ENCODE results near the gene GMPPA. TPM values are rescaled to one million over a fixed set of nuclear protein-coding genes. Genes with fewer than 3 reads are reported as not detected.
A peak's percentile ranks its signal among the peaks of the same experiment; 100 is the strongest.

GMPPA gene
- total and polyA plus RNA-seq, 2 donors (not counting 1 experiment from before 2014, with no cell fraction given): 38.3 to 59.7 TPM

DNA sequence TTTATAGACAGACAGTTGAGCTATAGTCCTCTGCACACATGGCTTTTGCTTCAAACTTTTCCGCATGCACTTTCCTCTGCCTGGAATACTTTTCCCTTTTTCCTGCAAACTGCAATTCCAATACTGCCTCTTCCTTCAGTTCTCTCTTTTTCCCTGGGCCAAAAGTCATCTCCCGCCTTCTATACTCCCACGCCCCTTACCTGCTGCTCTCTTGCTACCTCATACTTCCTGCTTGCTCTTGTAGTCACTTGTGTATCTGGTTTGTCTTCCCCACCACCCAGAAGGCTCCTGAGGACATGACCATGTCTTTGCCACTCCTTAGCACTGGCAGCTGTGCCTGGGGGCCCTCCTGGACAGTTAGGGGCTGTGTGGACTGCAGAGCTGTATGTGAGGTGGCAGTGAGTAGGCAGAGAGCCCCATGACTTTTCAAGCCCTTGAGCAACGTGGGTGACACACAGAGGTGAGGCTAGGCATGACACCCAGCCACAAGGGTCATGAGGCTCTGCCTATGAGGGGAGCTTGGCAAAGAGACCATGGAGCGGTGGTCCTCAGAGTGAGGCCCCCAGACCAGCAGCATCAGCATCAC, 40.8 kb upstream of the GMPPA start:
- Histone ChIP-seq H3K9ac (ENCODE audit: insufficient read depth, low read length) (no peak overlapping the region), H3K9me3 (ENCODE audit: control insufficient read depth, insufficient read depth, low read depth, low read length) (no peaks in the 10 kb centered on the region), H2AFZ (ENCODE audit: low read length) (no peak overlapping the region), H3K36me3 (ENCODE audit: control insufficient read depth, insufficient read depth, low read length) (no peaks in the 10 kb centered on the region), H4K20me1 (ENCODE audit: control insufficient read depth, extremely low read depth, insufficient read depth, low read length) (no peaks in the 10 kb centered on the region), H3K27me3 (ENCODE audit: control insufficient read depth, insufficient read depth, low read length) (no peaks in the 10 kb centered on the region), H3K4me3 (replicated peaks in 1 of 4; ENCODE audit: control extremely low read depth in 1 of 4, insufficient read depth in 1 of 4, low read depth in 3 of 4, low read length in 4 of 4) (no peak overlapping the region), H3K27ac (ENCODE audit: insufficient read depth, low read length) (no peak overlapping the region), H3K4me2 (ENCODE audit: extremely low read depth, insufficient read depth, low read length) (no peak overlapping the region), H3K79me2 (ENCODE audit: control insufficient read depth, insufficient read depth, low read length) (no peaks in the 10 kb centered on the region), H3K4me1 (ENCODE audit: control insufficient read depth, extremely low read depth, insufficient read depth, low read length) (peaks cover 21% of the 10 kb centered on the region)
- no peak for DNase-seq (ENCODE audit: low read depth in 2 of 2)
- TF ChIP-seq EZH2 (IDR thresholded peaks at IDR 0.05; ENCODE audit: low read length, missing control alignments): no peak
- TF ChIP-seq, protein P1, sequence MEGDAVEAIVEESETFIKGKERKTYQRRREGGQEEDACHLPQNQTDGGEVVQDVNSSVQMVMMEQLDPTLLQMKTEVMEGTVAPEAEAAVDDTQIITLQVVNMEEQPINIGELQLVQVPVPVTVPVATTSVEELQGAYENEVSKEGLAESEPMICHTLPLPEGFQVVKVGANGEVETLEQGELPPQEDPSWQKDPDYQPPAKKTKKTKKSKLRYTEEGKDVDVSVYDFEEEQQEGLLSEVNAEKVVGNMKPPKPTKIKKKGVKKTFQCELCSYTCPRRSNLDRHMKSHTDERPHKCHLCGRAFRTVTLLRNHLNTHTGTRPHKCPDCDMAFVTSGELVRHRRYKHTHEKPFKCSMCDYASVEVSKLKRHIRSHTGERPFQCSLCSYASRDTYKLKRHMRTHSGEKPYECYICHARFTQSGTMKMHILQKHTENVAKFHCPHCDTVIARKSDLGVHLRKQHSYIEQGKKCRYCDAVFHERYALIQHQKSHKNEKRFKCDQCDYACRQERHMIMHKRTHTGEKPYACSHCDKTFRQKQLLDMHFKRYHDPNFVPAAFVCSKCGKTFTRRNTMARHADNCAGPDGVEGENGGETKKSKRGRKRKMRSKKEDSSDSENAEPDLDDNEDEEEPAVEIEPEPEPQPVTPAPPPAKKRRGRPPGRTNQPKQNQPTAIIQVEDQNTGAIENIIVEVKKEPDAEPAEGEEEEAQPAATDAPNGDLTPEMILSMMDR (conservative IDR thresholded peaks at IDR 0.05 in 1 of 2, IDR thresholded peaks at IDR 0.05 in 1 of 2; ENCODE audit: low read depth in 1 of 2, low read length in 2 of 2): no peak

DNA sequence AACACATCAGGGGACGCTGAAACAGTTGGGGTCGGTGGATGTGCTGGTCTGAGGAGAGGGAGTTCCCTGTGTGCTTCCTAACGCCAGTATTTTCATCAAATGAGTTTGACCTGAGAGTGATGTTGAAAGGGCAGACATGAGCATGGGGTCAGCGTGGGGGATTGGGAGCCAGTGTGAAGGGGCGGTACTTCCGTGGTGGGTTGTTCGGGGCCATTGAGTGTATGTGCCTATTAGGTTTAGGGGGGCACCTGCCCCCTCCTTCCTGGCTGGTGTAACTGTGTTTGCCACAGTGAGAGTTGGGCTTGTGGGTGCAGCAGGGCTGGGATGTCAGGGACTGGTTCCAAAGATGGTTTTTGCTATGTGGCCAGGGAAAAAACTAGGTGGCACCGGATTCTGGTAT, 39.7 kb upstream of the GMPPA start:
- TF ChIP-seq EZH2 (IDR thresholded peaks at IDR 0.05; ENCODE audit: low read length, missing control alignments): no peak
- TF ChIP-seq, protein P1 (conservative IDR thresholded peaks at IDR 0.05 in 1 of 2, IDR thresholded peaks at IDR 0.05 in 1 of 2; ENCODE audit: low read depth in 1 of 2, low read length in 2 of 2): no peak

DNA sequence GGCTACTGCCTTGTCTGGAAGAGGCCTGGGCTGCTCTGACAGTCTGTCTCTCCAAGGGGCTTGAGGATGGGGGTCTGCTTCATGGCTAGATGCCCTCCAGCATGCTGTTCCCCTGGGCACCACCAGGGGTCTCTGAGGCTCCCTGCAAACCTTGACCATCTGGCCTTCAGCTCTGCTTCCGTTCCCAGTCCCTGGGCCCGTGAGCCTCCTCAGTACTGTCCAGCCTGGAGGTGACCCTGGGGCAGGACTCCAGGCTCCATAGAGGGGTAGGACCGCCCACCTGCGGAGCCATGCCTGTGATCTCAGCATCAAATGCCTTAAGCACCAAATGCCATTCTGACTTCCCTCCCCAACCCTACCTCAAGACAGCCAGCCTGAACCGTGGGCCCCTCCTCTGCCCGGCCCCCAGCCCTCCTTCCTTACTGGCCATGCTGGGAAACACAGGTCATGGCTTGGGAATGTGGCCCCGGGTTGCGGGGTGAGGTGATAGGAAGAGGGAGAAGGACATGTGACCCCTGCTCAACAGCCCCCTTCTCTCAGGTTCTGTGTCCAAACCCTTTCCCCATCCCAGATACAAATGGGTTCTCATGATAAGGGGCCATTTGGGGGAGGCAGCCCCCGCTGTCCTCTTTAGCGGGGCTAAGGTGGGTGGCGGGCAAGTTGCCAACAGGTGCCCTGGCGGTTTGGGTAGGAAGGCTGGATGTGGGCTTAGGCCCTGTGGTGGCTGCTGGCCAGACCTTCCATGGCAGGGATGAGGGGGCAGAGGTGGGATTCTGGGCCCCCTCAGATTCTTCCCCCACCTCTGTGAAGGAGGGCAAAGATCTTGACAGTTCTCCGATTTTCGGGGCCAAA, 39.0 kb upstream of the GMPPA start:
- peak; percentile 62 for DNase-seq (ENCODE audit: low read depth in 2 of 2)

More for the DNA sequence above, 39.7 kb upstream of the GMPPA start:
- H3K9me3 ChIP-seq (ENCODE audit: control insufficient read depth, insufficient read depth, low read depth, low read length): no peaks in the 10 kb centered on the region
- DNase-seq (ENCODE audit: low read depth in 2 of 2): no peak
- H3K4me3 ChIP-seq (replicated peaks in 1 of 4; ENCODE audit: control extremely low read depth in 1 of 4, insufficient read depth in 1 of 4, low read depth in 3 of 4, low read length in 4 of 4): no peak overlapping the region
- no peaks in the 10 kb centered on the region for H3K27me3 ChIP-seq (ENCODE audit: control insufficient read depth, insufficient read depth, low read length)
- no peaks in the 10 kb centered on the region for H4K20me1 ChIP-seq (ENCODE audit: control insufficient read depth, extremely low read depth, insufficient read depth, low read length)
- H3K79me2 ChIP-seq (ENCODE audit: control insufficient read depth, insufficient read depth, low read length): no peaks in the 10 kb centered on the region
- H3K36me3 ChIP-seq (ENCODE audit: control insufficient read depth, insufficient read depth, low read length): no peaks in the 10 kb centered on the region
- no peak overlapping the region for H3K27ac ChIP-seq (ENCODE audit: insufficient read depth, low read length)
- no peak overlapping the region for H3K9ac ChIP-seq (ENCODE audit: insufficient read depth, low read length)
- no peak overlapping the region for H2AFZ ChIP-seq (ENCODE audit: low read length)
- no peak overlapping the region for H3K4me2 ChIP-seq (ENCODE audit: extremely low read depth, insufficient read depth, low read length)
- H3K4me1 ChIP-seq (ENCODE audit: control insufficient read depth, extremely low read depth, insufficient read depth, low read length): peaks cover 10% of the 10 kb centered on the region

More for the DNA sequence above, 39.0 kb upstream of the GMPPA start:
- Histone ChIP-seq H3K27ac (ENCODE audit: insufficient read depth, low read length) (no peak overlapping the region), H3K27me3 (ENCODE audit: control insufficient read depth, insufficient read depth, low read length) (no peaks in the 10 kb centered on the region), H4K20me1 (ENCODE audit: control insufficient read depth, extremely low read depth, insufficient read depth, low read length) (no peaks in the 10 kb centered on the region), H3K4me1 (ENCODE audit: control insufficient read depth, extremely low read depth, insufficient read depth, low read length) (peaks cover 10% of the 10 kb centered on the region), H3K9me3 (ENCODE audit: control insufficient read depth, insufficient read depth, low read depth, low read length) (no peaks in the 10 kb centered on the region), H3K9ac (ENCODE audit: insufficient read depth, low read length) (no peak overlapping the region), H3K36me3 (ENCODE audit: control insufficient read depth, insufficient read depth, low read length) (no peaks in the 10 kb centered on the region), H3K79me2 (ENCODE audit: control insufficient read depth, insufficient read depth, low read length) (no peaks in the 10 kb centered on the region), H2AFZ (ENCODE audit: low read length) (no peak overlapping the region), H3K4me3 (replicated peaks in 1 of 4; ENCODE audit: control extremely low read depth in 1 of 4, insufficient read depth in 1 of 4, low read depth in 3 of 4, low read length in 4 of 4) (no peak overlapping the region), H3K4me2 (ENCODE audit: extremely low read depth, insufficient read depth, low read length) (no peak overlapping the region)
- TF ChIP-seq, protein P1 (conservative IDR thresholded peaks at IDR 0.05 in 1 of 2, IDR thresholded peaks at IDR 0.05 in 1 of 2; ENCODE audit: low read depth in 1 of 2, low read length in 2 of 2): peak; percentile 84 to 98
- TF ChIP-seq EZH2 (IDR thresholded peaks at IDR 0.05; ENCODE audit: low read length, missing control alignments): no peak

Data from fibroblast of lung (primary cell).